ENCODE results near the gene CNTNAP2. TPM values are rescaled to one million over a fixed set of nuclear protein-coding genes. Genes with fewer than 3 reads are reported as not detected.

Gene CNTNAP2
- total RNA-seq, 1 donor from 2014 or later = 1.9 TPM

- DNase-seq = peak; percentile 13
Observed at GRCh38 chr7:147136352-147136751, 1019.8 kb downstream of the CNTNAP2 start.

GRCh38 chr7:147145194-147145593 lies 1028.6 kb downstream of the CNTNAP2 start:
- DNase-seq = no peak

- DNase-seq = no peak
Observed at GRCh38 chr7:147146169-147146568, 1029.6 kb downstream of the CNTNAP2 start.

GRCh38 chr7:147151661-147152060 lies 1035.1 kb downstream of the CNTNAP2 start:
- DNase-seq = peak; percentile 33

GRCh38 chr7:147153571-147153970 lies 1037.0 kb downstream of the CNTNAP2 start:
- no peak for DNase-seq

- DNase-seq = no peak
Observed at GRCh38 chr7:147161405-147161804, 1044.8 kb downstream of the CNTNAP2 start.

- DNase-seq = no peak
Observed at GRCh38 chr7:147170341-147171012, 1053.9 kb downstream of the CNTNAP2 start.

GRCh38 chr7:147171013-147171391 lies 1054.4 kb downstream of the CNTNAP2 start:
- DNase-seq = no peak

- DNase-seq = no peak
Observed at GRCh38 chr7:147173883-147174282, 1057.3 kb downstream of the CNTNAP2 start.

- DNase-seq = no peak
Observed at GRCh38 chr7:147182874-147183273, 1066.3 kb downstream of the CNTNAP2 start.

- no peak for DNase-seq
Observed at GRCh38 chr7:147183276-147183675, 1066.7 kb downstream of the CNTNAP2 start.

GRCh38 chr7:147188467-147188866 lies 1071.9 kb downstream of the CNTNAP2 start:
- no peak for DNase-seq

- no peak for DNase-seq
Observed at GRCh38 chr7:147193476-147193875, 1076.9 kb downstream of the CNTNAP2 start.

- peak; percentile 43 for DNase-seq
Observed at GRCh38 chr7:147196481-147196880, 1079.9 kb downstream of the CNTNAP2 start.

- DNase-seq = no peak
Observed at GRCh38 chr7:147197006-147197405, 1080.4 kb downstream of the CNTNAP2 start.

GRCh38 chr7:147199868-147200267 lies 1083.3 kb downstream of the CNTNAP2 start:
- DNase-seq = peak; percentile 19

GRCh38 chr7:147207988-147208387 lies 1091.4 kb downstream of the CNTNAP2 start:
- DNase-seq = no peak

- no peak for DNase-seq
Observed at GRCh38 chr7:147231275-147231674, 1114.7 kb downstream of the CNTNAP2 start.

- no peak for DNase-seq
Observed at GRCh38 chr7:147235645-147236382, 1119.2 kb downstream of the CNTNAP2 start.

- DNase-seq = no peak
Observed at GRCh38 chr7:147240468-147240867, 1123.9 kb downstream of the CNTNAP2 start.

- peak; percentile 26 for DNase-seq
Observed at GRCh38 chr7:147245274-147245673, 1128.7 kb downstream of the CNTNAP2 start.

GRCh38 chr7:147249956-147250355 lies 1133.4 kb downstream of the CNTNAP2 start:
- no peak for DNase-seq

- DNase-seq = no peak
Observed at GRCh38 chr7:147251751-147252325, 1135.2 kb downstream of the CNTNAP2 start.

- DNase-seq = no peak
Observed at GRCh38 chr7:147261693-147262092, 1145.1 kb downstream of the CNTNAP2 start.

Data from tongue (tissue), 2 donors.